OCI-LY7 (cell line): ENCODE measurements around the gene HPSE. TPM values are rescaled to one million over a fixed set of nuclear protein-coding genes. Genes with fewer than 3 reads are reported as not detected.
"Not testable (repeated sequence)": the region's sequence is repeated elsewhere in the genome, so short reads cannot be mapped to it uniquely, and the experiment has no call there.

ENCODE experiments used
- BruUV-seq: library from RNA; stranded (reverse); fragments of 400-500 nt; replicated peaks from 2 replicates; lab custom pipeline; 2021; lab: Mats Ljungman, UMichigan
- CTCF ChIA-PET: fragments of 300-600 bp; sonication (Branson Sonifier 250); formaldehyde crosslinking; loops from one replicate; lab custom pipeline; 2022; ENCODE audit warnings: antibody characterized with exemption; ENCODE audit not compliant: unreplicated experiment; lab: Charles Lee
- POLR2A ChIA-PET: fragments of 300-600 bp; sonication (Branson Sonifier 250); formaldehyde crosslinking; loops from one replicate; lab custom pipeline; 2022; ENCODE audit warnings: antibody characterized with exemption; lab: Charles Lee
- DNase-seq: peaks from one replicate; pipeline ENCODE4 v3.0.0-alpha.2; 2015; ENCODE audit warnings: low spot score
- H2AFZ ChIP-seq: fragments of 200-600 bp; sonication (generic), shearing (Covaris generic); 2 replicates; pipeline ENCODE4 v1.6.1; 2014; ENCODE audit warnings: mild to moderate bottlenecking, antibody characterized with exemption, low read length, moderate library complexity
- H3K27ac ChIP-seq: fragments of 200-600 bp; sonication (generic); 2 replicates; pipeline ENCODE4 v1.5.1; 2014; ENCODE audit warnings: mixed run types, low read depth, mild to moderate bottlenecking, moderate library complexity, low read length, inconsistent platforms; ENCODE audit not compliant: poor library complexity, severe bottlenecking
- H3K36me3 ChIP-seq: fragments of 200-600 bp; sonication (generic); 2 replicates; pipeline ENCODE4 v1.6.1; 2014; ENCODE audit warnings: mild to moderate bottlenecking, antibody characterized with exemption, low read length, moderate library complexity, mixed read lengths; ENCODE audit not compliant: insufficient read depth
- H3K4me1 ChIP-seq: fragments of 200-600 bp; sonication (generic); 2 replicates; pipeline ENCODE4 v1.5.1; 2014; ENCODE audit warnings: mild to moderate bottlenecking, low read length; ENCODE audit not compliant: insufficient read depth, poor library complexity, severe bottlenecking
- H3K4me2 ChIP-seq: fragments of 200-600 bp; sonication (generic); 2 replicates; pipeline ENCODE4 v1.6.1; 2014; ENCODE audit warnings: mild to moderate bottlenecking, low read length
- H3K4me3 ChIP-seq: fragments of 200-600 bp; sonication (generic); 2 replicates; pipeline ENCODE4 v1.5.1; 2014; ENCODE audit warnings: mild to moderate bottlenecking, low read depth, low read length; ENCODE audit not compliant: poor library complexity, severe bottlenecking
- H3K79me2 ChIP-seq: fragments of 200-600 bp; sonication (generic); 2 replicates; pipeline ENCODE4 v1.6.1; 2016; ENCODE audit warnings: low read depth, mild to moderate bottlenecking, low read length, moderate library complexity, mixed read lengths; ENCODE audit not compliant: insufficient read depth
- H3K9me2 ChIP-seq: fragments of 200-600 bp; sonication (generic); 2 replicates; pipeline ENCODE4 v1.6.1; 2016; ENCODE audit warnings: mild to moderate bottlenecking, low read length, mixed read lengths; ENCODE audit not compliant: insufficient read depth
- H3K9me3 ChIP-seq: fragments of 200-600 bp; sonication (generic); 2 replicates; pipeline ENCODE4 v1.6.1; 2014; ENCODE audit warnings: mild to moderate bottlenecking, mixed run types, low read length, mixed read lengths
- H4K20me1 ChIP-seq: fragments of 200-600 bp; sonication (generic); 2 replicates; pipeline ENCODE4 v1.6.1; 2014; ENCODE audit warnings: mild to moderate bottlenecking, antibody characterized with exemption, low read length, moderate library complexity, mixed read lengths; ENCODE audit not compliant: insufficient read depth
- EZH2phosphoT487 ChIP-seq: fragments of 200-600 bp; sonication (generic); IDR thresholded peaks from 2 replicates; pipeline ENCODE4 v1.6.1; 2018; ENCODE audit warnings: low read depth, borderline replicate concordance, mild to moderate bottlenecking, mixed run types, antibody characterized with exemption, low read length, moderate library complexity, mixed read lengths
- intact Hi-C: fragments of 100-400 bp; cut with micrococcal nuclease; formaldehyde crosslinking; loops from one replicate; pipeline ENCODE4 v1.10.0; 2022; ENCODE audit not compliant: unreplicated experiment
- total RNA-seq, 2 experiments: library from RNA; depleted of rRNA in 1 of 2; stranded (reverse); fragments of >200 nt in 1 of 2; shearing (Covaris generic) in 1 of 2; gene quantifications; 2 replicates each; pipeline ENCODE4 v1.2.3, GENCODE V29; 2014 to 2022
- TF ChIP-seq, protein P1 (sequence below): fragments of 200-600 bp; sonication (generic); conservative IDR thresholded peaks from 2 replicates; pipeline ENCODE4 v1.5.1; 2014; ENCODE audit warnings: mild to moderate bottlenecking, antibody characterized with exemption, low read length, moderate library complexity, mixed read lengths

Gene HPSE
- total RNA-seq, 2 experiments from 2014 or later: 2.4 to 3.1 TPM

DNA sequence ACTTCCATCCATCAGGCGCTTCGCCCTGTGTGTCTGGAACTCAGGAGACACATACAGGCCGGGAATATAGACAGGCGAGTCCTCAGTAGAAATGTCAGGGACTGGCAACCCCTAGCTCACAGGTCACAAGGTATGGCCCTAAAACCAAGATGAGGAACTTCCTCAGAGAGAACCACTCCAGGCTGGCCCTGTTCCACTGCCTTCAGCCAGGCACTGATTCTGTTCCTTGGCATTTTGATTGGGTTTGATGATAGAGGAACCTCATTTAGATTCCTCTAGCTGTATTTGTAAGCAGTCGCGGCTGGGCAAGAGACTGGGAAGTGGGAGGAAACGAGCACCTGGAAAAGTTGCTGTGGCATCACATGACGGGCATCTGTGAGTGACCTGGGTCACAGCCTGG lies 8.1 kb downstream of the HPSE start:
- POLR2A ChIA-PET: interaction anchor here (0.6 to 1.6 kb wide), 4 partner anchors 13 to 395 kb away, joined by 3 to 4 read pairs (median 3); no protein-coding TSS in a partner anchor
- intact Hi-C loops: no loop called here

DNA sequence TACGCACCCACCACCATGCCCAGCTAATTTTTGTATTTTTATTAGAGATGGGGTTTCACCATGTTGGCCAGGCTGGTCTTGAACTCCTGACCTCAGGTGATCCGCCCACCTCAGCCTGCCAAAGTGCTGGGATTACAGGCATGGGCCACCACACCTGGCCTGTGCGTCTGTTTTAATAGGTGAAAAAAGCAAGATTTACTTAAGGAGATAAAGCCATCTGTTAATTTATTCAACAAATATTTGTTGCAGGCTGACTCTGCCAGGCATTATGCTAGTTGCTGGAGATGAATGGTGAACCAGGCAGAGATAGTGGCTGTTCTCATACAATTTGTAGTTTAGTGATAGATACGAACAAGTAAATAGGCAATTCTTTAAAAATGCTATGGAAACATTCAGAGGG lies 9.3 kb downstream of the HPSE start:
- POLR2A ChIA-PET: not testable (repeated sequence)

More for the DNA sequence above, 8.1 kb downstream of the HPSE start:
- Histone ChIP-seq H3K4me2 (no peak overlapping the region), H3K79me2 (no peaks in the 10 kb centered on the region), H4K20me1 (no peaks in the 10 kb centered on the region), H3K4me3 (no peak overlapping the region), H3K27ac (no peak overlapping the region), H3K9me2 (no peaks in the 10 kb centered on the region), H3K36me3 (no peaks in the 10 kb centered on the region), H3K4me1 (no peaks in the 10 kb centered on the region), H3K9me3 (no peaks in the 10 kb centered on the region), H2AFZ (no peak overlapping the region)
- DNase-seq: no peak
- TF ChIP-seq, protein P1, sequence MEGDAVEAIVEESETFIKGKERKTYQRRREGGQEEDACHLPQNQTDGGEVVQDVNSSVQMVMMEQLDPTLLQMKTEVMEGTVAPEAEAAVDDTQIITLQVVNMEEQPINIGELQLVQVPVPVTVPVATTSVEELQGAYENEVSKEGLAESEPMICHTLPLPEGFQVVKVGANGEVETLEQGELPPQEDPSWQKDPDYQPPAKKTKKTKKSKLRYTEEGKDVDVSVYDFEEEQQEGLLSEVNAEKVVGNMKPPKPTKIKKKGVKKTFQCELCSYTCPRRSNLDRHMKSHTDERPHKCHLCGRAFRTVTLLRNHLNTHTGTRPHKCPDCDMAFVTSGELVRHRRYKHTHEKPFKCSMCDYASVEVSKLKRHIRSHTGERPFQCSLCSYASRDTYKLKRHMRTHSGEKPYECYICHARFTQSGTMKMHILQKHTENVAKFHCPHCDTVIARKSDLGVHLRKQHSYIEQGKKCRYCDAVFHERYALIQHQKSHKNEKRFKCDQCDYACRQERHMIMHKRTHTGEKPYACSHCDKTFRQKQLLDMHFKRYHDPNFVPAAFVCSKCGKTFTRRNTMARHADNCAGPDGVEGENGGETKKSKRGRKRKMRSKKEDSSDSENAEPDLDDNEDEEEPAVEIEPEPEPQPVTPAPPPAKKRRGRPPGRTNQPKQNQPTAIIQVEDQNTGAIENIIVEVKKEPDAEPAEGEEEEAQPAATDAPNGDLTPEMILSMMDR: no peak
- no peak for TF ChIP-seq EZH2phosphoT487
- no TSS peak for BruUV-seq
- CTCF ChIA-PET: interaction anchor here (1.4 kb wide), 1 partner anchor 11 kb away, joined by 3 read pairs; no protein-coding TSS in a partner anchor

DNA sequence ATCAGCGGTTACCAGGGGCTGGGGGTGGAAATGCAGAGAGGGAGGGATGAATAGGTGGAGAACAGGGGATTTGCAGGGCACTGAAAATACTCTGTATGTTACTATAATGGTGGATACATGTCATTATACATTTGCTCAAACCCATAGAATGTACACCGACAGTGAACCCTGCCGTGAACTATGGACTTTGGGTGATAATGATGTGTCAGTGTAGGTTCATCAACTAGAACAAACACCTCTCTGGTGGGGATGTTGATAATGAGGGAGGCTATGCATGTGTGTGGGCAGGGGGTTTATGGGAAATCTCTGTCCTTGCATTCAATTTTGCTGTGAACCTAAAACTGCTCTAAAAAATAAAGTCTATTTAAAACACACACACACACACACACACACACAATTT lies 11.5 kb downstream of the HPSE start:
- H3K4me3 ChIP-seq: no peak overlapping the region
- no peak for DNase-seq
- no peaks in the 10 kb centered on the region for H3K9me3 ChIP-seq
- H2AFZ ChIP-seq: no peak overlapping the region
- no peaks in the 10 kb centered on the region for H3K9me2 ChIP-seq
- no peaks in the 10 kb centered on the region for H3K79me2 ChIP-seq
- H3K36me3 ChIP-seq: no peaks in the 10 kb centered on the region
- intact Hi-C loops: no loop called here
- BruUV-seq: no TSS peak
- TF ChIP-seq, protein P1: no peak
- ChIA-PET CTCF (no interaction called here), POLR2A (no interaction called here)
- no peaks in the 10 kb centered on the region for H3K4me1 ChIP-seq
- no peak overlapping the region for H3K4me2 ChIP-seq
- H3K27ac ChIP-seq: no peak overlapping the region
- no peaks in the 10 kb centered on the region for H4K20me1 ChIP-seq

More for the DNA sequence above, 9.3 kb downstream of the HPSE start:
- H3K27ac ChIP-seq, H3K79me2 ChIP-seq, H3K4me1 ChIP-seq, H3K9me2 ChIP-seq, H3K4me3 ChIP-seq, H4K20me1 ChIP-seq, DNase-seq, H3K4me2 ChIP-seq, H3K36me3 ChIP-seq, CTCF ChIA-PET, BruUV-seq, H3K9me3 ChIP-seq, intact Hi-C loops, H2AFZ ChIP-seq: not testable (repeated sequence)
